ENCODE results near the gene PRPSAP1. TPM values are rescaled to one million over a fixed set of nuclear protein-coding genes. Genes with fewer than 3 reads are reported as not detected.

The PRPSAP1 gene
- total RNA-seq, 1 donor from 2014 or later: 16.1 TPM

GRCh38 chr17:76376318-76377133 is 22.8 kb upstream of the PRPSAP1 start:
- H3K4me3 ChIP-seq: no peak overlapping the region
- no peaks in the 10 kb centered on the region for H3K27me3 ChIP-seq
- intact Hi-C loops (cut with DNase I): no loop called here
- no peak for DNase-seq (ENCODE audit: low spot score in 2 of 2)
- H3K9me3 ChIP-seq: no peaks in the 10 kb centered on the region
- TF ChIP-seq, protein P1, sequence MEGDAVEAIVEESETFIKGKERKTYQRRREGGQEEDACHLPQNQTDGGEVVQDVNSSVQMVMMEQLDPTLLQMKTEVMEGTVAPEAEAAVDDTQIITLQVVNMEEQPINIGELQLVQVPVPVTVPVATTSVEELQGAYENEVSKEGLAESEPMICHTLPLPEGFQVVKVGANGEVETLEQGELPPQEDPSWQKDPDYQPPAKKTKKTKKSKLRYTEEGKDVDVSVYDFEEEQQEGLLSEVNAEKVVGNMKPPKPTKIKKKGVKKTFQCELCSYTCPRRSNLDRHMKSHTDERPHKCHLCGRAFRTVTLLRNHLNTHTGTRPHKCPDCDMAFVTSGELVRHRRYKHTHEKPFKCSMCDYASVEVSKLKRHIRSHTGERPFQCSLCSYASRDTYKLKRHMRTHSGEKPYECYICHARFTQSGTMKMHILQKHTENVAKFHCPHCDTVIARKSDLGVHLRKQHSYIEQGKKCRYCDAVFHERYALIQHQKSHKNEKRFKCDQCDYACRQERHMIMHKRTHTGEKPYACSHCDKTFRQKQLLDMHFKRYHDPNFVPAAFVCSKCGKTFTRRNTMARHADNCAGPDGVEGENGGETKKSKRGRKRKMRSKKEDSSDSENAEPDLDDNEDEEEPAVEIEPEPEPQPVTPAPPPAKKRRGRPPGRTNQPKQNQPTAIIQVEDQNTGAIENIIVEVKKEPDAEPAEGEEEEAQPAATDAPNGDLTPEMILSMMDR (IDR thresholded peaks at IDR 0.05): no peak
- H3K4me1 ChIP-seq: peaks cover 0 to 3% of the 10 kb centered on the region in 2 donors
- no peaks in the 10 kb centered on the region for H3K36me3 ChIP-seq
- H3K27ac ChIP-seq: no peak overlapping the region

- peaks cover 0 to 8% of the 10 kb centered on the region in 2 donors for H3K4me1 ChIP-seq
- H3K9me3 ChIP-seq: no peaks in the 10 kb centered on the region
- DNase-seq (ENCODE audit: low spot score in 2 of 2): no peak
- H3K27me3 ChIP-seq: no peaks in the 10 kb centered on the region
- H3K36me3 ChIP-seq: no peaks in the 10 kb centered on the region
- TF ChIP-seq, protein P1 (IDR thresholded peaks at IDR 0.05): no peak
- intact Hi-C loops (cut with DNase I): no loop called here
- peak overlapping the region; percentile 75 to 76 for H3K27ac ChIP-seq
- H3K4me3 ChIP-seq: no peak overlapping the region
Measured at GRCh38 chr17:76371656-76372628, 18.2 kb upstream of the PRPSAP1 start.

GRCh38 chr17:76370261-76370993 is 16.7 kb upstream of the PRPSAP1 start:
- H3K27ac ChIP-seq: peak overlapping the region; percentile 75 to 76
- DNase-seq (ENCODE audit: low spot score in 2 of 2): peak; percentile 50 to 94

GRCh38 chr17:76369804-76370203 is 16.1 kb upstream of the PRPSAP1 start:
- Histone ChIP-seq H3K27ac (peak overlapping the region; percentile 51 to 76), H3K36me3 (no peaks in the 10 kb centered on the region), H3K4me1 (peaks cover 0 to 8% of the 10 kb centered on the region in 2 donors), H3K4me3 (no peak overlapping the region), H3K27me3 (no peaks in the 10 kb centered on the region), H3K9me3 (no peaks in the 10 kb centered on the region)
- TF ChIP-seq, protein P1 (IDR thresholded peaks at IDR 0.05): no peak
- no peak for DNase-seq (ENCODE audit: low spot score in 2 of 2)
- intact Hi-C loops (cut with DNase I): loop anchor here (1.0 kb wide), 2 partner anchors 15 to 16 kb away; no protein-coding TSS in a partner anchor

More at GRCh38 chr17:76370261-76370993, 16.7 kb upstream of the PRPSAP1 start:
- no peaks in the 10 kb centered on the region for H3K36me3 ChIP-seq
- intact Hi-C loops (cut with DNase I): loop anchor here (1.0 kb wide), 2 partner anchors 15 to 16 kb away; no protein-coding TSS in a partner anchor
- H3K4me3 ChIP-seq: no peak overlapping the region
- H3K27me3 ChIP-seq: no peaks in the 10 kb centered on the region
- peaks cover 0 to 8% of the 10 kb centered on the region in 2 donors for H3K4me1 ChIP-seq
- H3K9me3 ChIP-seq: no peaks in the 10 kb centered on the region
- TF ChIP-seq, protein P1 (IDR thresholded peaks at IDR 0.05): peak; percentile 25 to 68 (median 55)

GRCh38 chr17:76369379-76369778 is 15.7 kb upstream of the PRPSAP1 start:
- TF ChIP-seq, protein P1 (IDR thresholded peaks at IDR 0.05): no peak
- Histone ChIP-seq H3K36me3 (no peaks in the 10 kb centered on the region), H3K4me3 (no peak overlapping the region), H3K9me3 (no peaks in the 10 kb centered on the region), H3K4me1 (peaks cover 0 to 8% of the 10 kb centered on the region in 2 donors), H3K27ac (peak overlapping the region; percentile 51 to 76), H3K27me3 (no peaks in the 10 kb centered on the region)
- intact Hi-C loops (cut with DNase I): no loop called here
- DNase-seq (ENCODE audit: low spot score in 2 of 2): no peak

Data from ascending aorta (tissue), 2 donors.